IMR-90 (cell line): ENCODE data around the gene MSH3. TPM values are rescaled to one million over a fixed set of nuclear protein-coding genes. Genes with fewer than 3 reads are reported as not detected.
"Not testable (repeated sequence)": the region's sequence is repeated elsewhere in the genome, so short reads cannot be mapped to it uniquely, and the experiment has no call there.

Source experiments
- ATAC-seq: fragments of 200-7000 bp; cut with Tn5 transposase; 2 replicates; pipeline ENCODE4 v1.9.1; 2020; ENCODE audit warnings: low read depth, mild to moderate bottlenecking, moderate library complexity
- BruUV-seq: library from RNA; stranded (reverse); fragments of 400-500 nt; replicated peaks from 2 replicates; lab custom pipeline; 2021; lab: Mats Ljungman, UMichigan
- CTCF ChIA-PET: fragments of 300-600 bp; formaldehyde crosslinking; extraction: SDS; loops from one replicate; lab custom pipeline; 2021; ENCODE audit warnings: antibody characterized with exemption; lab: Yijun Ruan, JAX
- POLR2A ChIA-PET: fragments of 300-600 bp; sonication (Branson Sonifier 250); formaldehyde crosslinking; loops from one replicate; lab custom pipeline; 2022; ENCODE audit warnings: antibody characterized with exemption; ENCODE audit not compliant: unreplicated experiment; lab: Charles Lee
- DNase-seq: peaks from one replicate; pipeline ENCODE4 v3.0.0; 2013
- H2AFZ ChIP-seq: replicated peaks from 2 replicates; pipeline ENCODE3; 2013; ENCODE audit warnings: low read length, mild to moderate bottlenecking; ENCODE audit not compliant: poor library complexity
- H2AK5ac ChIP-seq: 2 replicates; pipeline ENCODE4 v1.6.1; 2013; ENCODE audit warnings: low read depth, low read length, inconsistent platforms
- H2AK9ac ChIP-seq: replicated peaks from 2 replicates; pipeline ENCODE3; 2013; ENCODE audit warnings: mild to moderate bottlenecking, low read depth, low read length, moderate library complexity; ENCODE audit not compliant: poor library complexity
- H2BK120ac ChIP-seq: 2 replicates; pipeline ENCODE4 v1.6.1; 2013; ENCODE audit warnings: low read depth, low read length, inconsistent platforms
- H2BK15ac ChIP-seq: 3 replicates; pipeline ENCODE4 v1.6.1; 2013; ENCODE audit warnings: low read depth, low read length, inconsistent platforms
- H2BK20ac ChIP-seq: 2 replicates; pipeline ENCODE4 v1.6.1; 2013; ENCODE audit warnings: low read depth, mild to moderate bottlenecking, inconsistent platforms, low read length, moderate library complexity
- H2BK5ac ChIP-seq: 2 replicates; pipeline ENCODE4 v1.6.1; 2013; ENCODE audit warnings: mild to moderate bottlenecking, low read depth, low read length, inconsistent platforms; ENCODE audit not compliant: poor library complexity, severe bottlenecking
- H3K14ac ChIP-seq: replicated peaks from 2 replicates; pipeline ENCODE4 v1.6.1; 2013; ENCODE audit warnings: low read depth, low read length, inconsistent platforms
- H3K18ac ChIP-seq: 2 replicates; pipeline ENCODE4 v1.6.1; 2013; ENCODE audit warnings: low read depth, low read length, control low read depth
- H3K23ac ChIP-seq: 2 replicates; pipeline ENCODE4 v1.6.1; 2013; ENCODE audit warnings: low read depth, low read length, inconsistent platforms
- H3K27ac ChIP-seq: 2 replicates; pipeline ENCODE4 v1.5.1; 2013; ENCODE audit warnings: mild to moderate bottlenecking, control low read depth, low read length; ENCODE audit not compliant: insufficient read depth
- H3K27me3 ChIP-seq: 2 replicates; pipeline ENCODE4 v1.6.1; 2013; ENCODE audit warnings: low read length; ENCODE audit not compliant: control insufficient read depth, insufficient read depth
- H3K36me3 ChIP-seq: 2 replicates; pipeline ENCODE4 v1.6.1; 2013; ENCODE audit warnings: low read length, mixed read lengths; ENCODE audit not compliant: control insufficient read depth, insufficient read depth
- H3K4ac ChIP-seq: 2 replicates; pipeline ENCODE4 v1.6.1; 2013; ENCODE audit warnings: low read depth, low read length, inconsistent platforms
- H3K4me1 ChIP-seq: 2 replicates; pipeline ENCODE4 v1.6.1; 2013; ENCODE audit warnings: low read length, mixed read lengths; ENCODE audit not compliant: control insufficient read depth, insufficient read depth
- H3K4me2 ChIP-seq: 2 replicates; pipeline ENCODE4 v1.6.1; 2013; ENCODE audit warnings: low read depth, mild to moderate bottlenecking, control low read depth, low read length, moderate library complexity
- H3K4me3 ChIP-seq: 2 replicates; pipeline ENCODE4 v1.5.1; 2013; ENCODE audit warnings: low read depth, mild to moderate bottlenecking, control low read depth, low read length, moderate library complexity; ENCODE audit not compliant: insufficient read depth
- H3K56ac ChIP-seq: 2 replicates; pipeline ENCODE4 v1.6.1; 2013; ENCODE audit warnings: low read length, inconsistent platforms; ENCODE audit not compliant: insufficient read depth; ENCODE audit errors: extremely low read depth
- H3K79me1 ChIP-seq, 2 experiments: 2 replicates each; pipeline ENCODE4 v1.6.1; 2013; ENCODE audit warnings: low read length in 2 of 2, inconsistent platforms in 1 of 2, low read depth in 1 of 2
- H3K9ac ChIP-seq: 2 replicates; pipeline ENCODE4 v1.6.1; 2013; ENCODE audit warnings: low read depth, low read length, control low read depth
- H3K9me1 ChIP-seq: 2 replicates; pipeline ENCODE4 v1.6.1; 2013; ENCODE audit warnings: low read length, inconsistent platforms; ENCODE audit not compliant: insufficient read depth
- H3K9me3 ChIP-seq: 2 replicates; pipeline ENCODE4 v1.6.1; 2013; ENCODE audit warnings: low read length; ENCODE audit not compliant: control insufficient read depth, insufficient read depth
- H4K20me1 ChIP-seq: 2 replicates; pipeline ENCODE4 v1.6.1; 2013; ENCODE audit warnings: low read length, inconsistent platforms; ENCODE audit not compliant: insufficient read depth
- H4K5ac ChIP-seq: 2 replicates; pipeline ENCODE4 v1.6.1; 2013; ENCODE audit warnings: mild to moderate bottlenecking, low read depth, low read length, control low read depth
- H4K8ac ChIP-seq, 2 experiments: 2 replicates each; pipeline ENCODE4 v1.6.1; 2013; ENCODE audit warnings: low read depth in 2 of 2, low read length in 2 of 2, control low read depth in 1 of 2, inconsistent platforms in 1 of 2
- H4K91ac ChIP-seq: 2 replicates; pipeline ENCODE4 v1.6.1; 2013; ENCODE audit warnings: low read depth, low read length, inconsistent platforms; ENCODE audit not compliant: insufficient read depth
- WGBS, 2 experiments: methylation state at CpG; one replicate each; pipeline versions ENCODE4 v1.1.5 to v1.1.7; 2013; ENCODE audit warnings: missing lambda C conversion rate in 2 of 2; ENCODE audit not compliant: insufficient read length in 1 of 2; ENCODE audit errors: extremely low coverage in 2 of 2; 5-methylcytosine and 5-hydroxymethylcytosine counted together
- dilution Hi-C: fragments of 300-500 bp; cut with HindIII; formaldehyde crosslinking; loops from one replicate; pipeline ENCODE4 v1.14.3; 2018; ENCODE audit warnings: low sequenced_read_pairs; ENCODE audit not compliant: unreplicated experiment
- in situ Hi-C: fragments of 300-500 bp; cut with MboI; formaldehyde crosslinking; loops from 3 replicates; pipeline ENCODE4 v1.14.3; 2019; ENCODE audit warnings: low sequenced_read_pairs, inconsistent platforms, mixed read lengths
- intact Hi-C: fragments of 100-400 bp; cut with micrococcal nuclease; formaldehyde crosslinking; loops from 2 replicates; pipeline ENCODE4 v1.10.0; 2022
- polyA plus RNA-seq, 3 experiments: library from polyadenylated mRNA; depleted of rRNA; stranded (reverse); fragments of >200 nt; gene quantifications; 2 replicates each; pipeline ENCODE4 v1.2.3, GENCODE V29; 2012; ENCODE audit warnings: low replicate concordance in 1 of 3
- total RNA-seq: library from RNA; depleted of rRNA; stranded (reverse); fragments of >200 nt; gene quantifications from 2 replicates; pipeline ENCODE4 v1.2.3, GENCODE V29; 2012

Gene MSH3
- total and polyA plus RNA-seq, 2 of the 4 experiments (the other 2 are of a cell fraction): 4.6 to 13.3 TPM

GRCh38 chr5:80824159-80824558 lies 169.7 kb downstream of the MSH3 start:
- ATAC-seq, H3K9ac ChIP-seq, in situ Hi-C loops, H3K18ac ChIP-seq, H3K36me3 ChIP-seq, POLR2A ChIA-PET, CTCF ChIA-PET, H2BK15ac ChIP-seq, H4K20me1 ChIP-seq, dilution Hi-C loops, H3K79me1 ChIP-seq, H4K8ac ChIP-seq, H3K9me3 ChIP-seq, H4K5ac ChIP-seq, H3K9me1 ChIP-seq, H3K4me1 ChIP-seq, DNase-seq, H3K14ac ChIP-seq, H2BK5ac ChIP-seq, H3K23ac ChIP-seq, H2AK5ac ChIP-seq, H2AFZ ChIP-seq, H3K27ac ChIP-seq, H3K4me3 ChIP-seq, H2BK20ac ChIP-seq, BruUV-seq, H2BK120ac ChIP-seq, H3K56ac ChIP-seq, H3K27me3 ChIP-seq, H3K4me2 ChIP-seq, H3K4ac ChIP-seq, intact Hi-C loops, H4K91ac ChIP-seq, H2AK9ac ChIP-seq: not testable (repeated sequence)
- WGBS, 2 experiments: no CpG with 5 or more reads among the region's 22 CpGs
